ENCODE results near the gene TMEM212. TPM values are rescaled to one million over a fixed set of nuclear protein-coding genes. Genes with fewer than 3 reads are reported as not detected.

TMEM212 gene
- total RNA-seq, 2 donors from 2014 or later, result not detected

DNA sequence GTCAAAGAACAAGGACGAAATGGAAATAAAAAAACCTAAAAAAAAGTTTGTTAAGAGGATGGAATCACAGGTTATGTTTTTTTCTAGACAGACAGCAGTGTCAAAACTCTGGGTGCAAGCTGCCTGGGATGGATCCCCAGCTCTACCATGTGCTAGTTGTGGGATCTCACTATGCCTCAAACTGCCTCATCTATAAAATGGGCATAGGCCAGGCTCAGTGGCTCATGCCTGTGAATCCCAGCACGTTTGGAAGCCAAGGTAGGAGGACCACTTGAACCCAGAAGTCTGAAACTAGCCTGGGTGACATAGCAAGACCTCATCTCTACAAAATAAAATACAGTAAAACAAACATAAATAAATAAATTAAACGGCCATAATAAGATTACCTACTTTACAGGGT lies 37.5 kb upstream of the TMEM212 start:
- Mint-ChIP-seq H3K4me3 (no peak overlapping the region), H3K36me3 (ENCODE audit: low read depth) (no peaks in the 10 kb centered on the region), H3K27ac (no peak overlapping the region), H3K9me3 (no peaks in the 10 kb centered on the region), H3K4me1 (peaks cover 12% of the 10 kb centered on the region), H3K27me3 (ENCODE audit: insufficient read depth) (peaks cover 23% of the 10 kb centered on the region)
- no peak for DNase-seq
- Histone ChIP-seq H3K27me3 (ENCODE audit: control insufficient read depth, insufficient read depth, low read length, poor library complexity, severe bottlenecking) (peaks cover 9% of the 10 kb centered on the region), H3K36me3 (ENCODE audit: control insufficient read depth, insufficient read depth, low read length) (no peaks in the 10 kb centered on the region), H3K9ac (ENCODE audit: extremely low read depth, low read length, poor library complexity, severe bottlenecking) (no peak overlapping the region), H3K27ac (ENCODE audit: low read depth, low read length) (no peak overlapping the region), H3K4me3 (ENCODE audit: low read length) (no peak overlapping the region), H3K4me1 (ENCODE audit: control insufficient read depth, insufficient read depth, low read length) (peaks cover 5% of the 10 kb centered on the region), H3K9me3 (ENCODE audit: control insufficient read depth, low read length) (no peaks in the 10 kb centered on the region)
- WGBS, 2 experiments (ENCODE audit: insufficient coverage in 1 of 2, insufficient read length in 1 of 2), result 86 to 92% methylated on average over 2 of the region's 3 CpGs
- TF ChIP-seq, protein P1, sequence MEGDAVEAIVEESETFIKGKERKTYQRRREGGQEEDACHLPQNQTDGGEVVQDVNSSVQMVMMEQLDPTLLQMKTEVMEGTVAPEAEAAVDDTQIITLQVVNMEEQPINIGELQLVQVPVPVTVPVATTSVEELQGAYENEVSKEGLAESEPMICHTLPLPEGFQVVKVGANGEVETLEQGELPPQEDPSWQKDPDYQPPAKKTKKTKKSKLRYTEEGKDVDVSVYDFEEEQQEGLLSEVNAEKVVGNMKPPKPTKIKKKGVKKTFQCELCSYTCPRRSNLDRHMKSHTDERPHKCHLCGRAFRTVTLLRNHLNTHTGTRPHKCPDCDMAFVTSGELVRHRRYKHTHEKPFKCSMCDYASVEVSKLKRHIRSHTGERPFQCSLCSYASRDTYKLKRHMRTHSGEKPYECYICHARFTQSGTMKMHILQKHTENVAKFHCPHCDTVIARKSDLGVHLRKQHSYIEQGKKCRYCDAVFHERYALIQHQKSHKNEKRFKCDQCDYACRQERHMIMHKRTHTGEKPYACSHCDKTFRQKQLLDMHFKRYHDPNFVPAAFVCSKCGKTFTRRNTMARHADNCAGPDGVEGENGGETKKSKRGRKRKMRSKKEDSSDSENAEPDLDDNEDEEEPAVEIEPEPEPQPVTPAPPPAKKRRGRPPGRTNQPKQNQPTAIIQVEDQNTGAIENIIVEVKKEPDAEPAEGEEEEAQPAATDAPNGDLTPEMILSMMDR (conservative IDR thresholded peaks at IDR 0.05), result no peak

DNA sequence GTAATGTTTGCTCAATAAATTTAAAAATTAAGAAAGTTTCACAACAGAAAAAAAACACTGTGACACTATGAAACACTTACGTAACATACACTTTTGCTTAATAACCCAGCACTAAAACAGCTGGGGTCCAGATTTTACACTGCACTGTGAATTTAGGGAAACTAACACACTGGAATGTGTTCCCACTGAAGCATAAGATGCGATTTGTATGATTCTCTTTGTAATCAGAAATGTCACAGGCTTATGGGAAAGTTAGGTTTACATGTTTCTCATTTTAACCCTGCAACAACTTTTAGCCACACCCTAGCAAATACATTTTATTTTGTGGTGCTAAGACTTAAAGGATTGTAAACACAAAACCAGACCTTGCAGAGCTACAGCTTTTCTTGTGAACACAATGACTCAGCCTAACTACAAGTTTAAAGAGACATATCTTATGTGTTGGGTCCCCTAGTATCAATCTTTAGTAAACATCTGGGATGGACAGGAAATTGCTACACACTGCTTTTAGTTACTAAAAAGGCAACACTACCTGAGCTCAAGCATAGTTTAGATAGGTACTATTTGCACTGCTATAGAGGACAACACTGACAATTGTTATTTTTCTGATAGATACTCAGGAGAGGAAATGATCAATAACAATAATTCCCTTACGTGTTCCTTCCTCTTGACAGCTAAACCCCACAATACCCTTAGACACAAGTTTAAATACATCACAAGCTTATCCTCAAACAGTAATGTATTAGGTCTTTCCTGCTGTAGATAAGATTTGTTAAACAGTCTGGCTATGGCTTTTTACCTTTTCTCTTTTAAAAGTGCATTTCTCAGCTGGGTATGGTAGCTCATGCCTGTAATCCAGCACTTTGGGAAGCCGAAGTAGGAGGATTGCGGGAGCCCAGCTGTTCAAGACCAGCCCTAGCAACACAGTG lies 36.7 kb upstream of the TMEM212 start:
- DNase-seq, result no peak
- Mint-ChIP-seq H3K4me1 (peaks cover 13% of the 10 kb centered on the region), H3K36me3 (ENCODE audit: low read depth) (no peaks in the 10 kb centered on the region), H3K27ac (no peak overlapping the region), H3K9me3 (no peaks in the 10 kb centered on the region), H3K27me3 (ENCODE audit: insufficient read depth) (peaks cover 30% of the 10 kb centered on the region), H3K4me3 (no peak overlapping the region)
- Histone ChIP-seq H3K27me3 (ENCODE audit: control insufficient read depth, insufficient read depth, low read length, poor library complexity, severe bottlenecking) (peaks cover 17% of the 10 kb centered on the region), H3K4me3 (ENCODE audit: low read length) (no peak overlapping the region), H3K9me3 (ENCODE audit: control insufficient read depth, low read length) (no peaks in the 10 kb centered on the region), H3K27ac (ENCODE audit: low read depth, low read length) (no peak overlapping the region), H3K9ac (ENCODE audit: extremely low read depth, low read length, poor library complexity, severe bottlenecking) (no peak overlapping the region), H3K4me1 (ENCODE audit: control insufficient read depth, insufficient read depth, low read length) (peaks cover 5% of the 10 kb centered on the region), H3K36me3 (ENCODE audit: control insufficient read depth, insufficient read depth, low read length) (no peaks in the 10 kb centered on the region)
- TF ChIP-seq, protein P1 (conservative IDR thresholded peaks at IDR 0.05), result no peak
- 88 to 92% methylated on average over 3 to 5 of the region's 5 CpGs for WGBS, 2 experiments (ENCODE audit: insufficient coverage in 1 of 2, insufficient read length in 1 of 2)

DNA sequence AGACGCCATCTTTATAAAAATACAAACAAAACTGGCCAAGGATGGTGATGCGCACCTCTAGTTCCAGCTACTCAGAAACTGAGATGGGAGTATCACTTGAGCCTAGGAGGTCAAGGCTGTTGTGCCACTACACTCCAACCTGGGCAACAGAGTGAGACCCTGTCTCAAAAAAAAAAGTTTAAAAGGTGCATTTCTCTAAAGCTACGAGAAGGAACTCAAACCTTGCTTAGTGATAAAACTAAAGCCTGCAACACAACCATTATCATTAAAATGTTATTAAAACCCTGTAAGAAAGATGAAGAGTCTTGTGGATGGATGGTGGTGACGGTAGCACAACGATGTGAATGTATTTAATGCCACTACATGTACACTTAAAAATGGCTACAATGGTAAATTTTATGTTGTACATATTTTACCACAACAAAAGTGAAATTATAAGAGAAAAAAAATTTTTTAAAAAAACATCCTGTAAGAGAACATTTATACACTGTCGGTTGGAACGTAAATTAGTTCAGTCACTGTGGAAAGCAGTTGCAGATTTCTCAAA lies 35.9 kb upstream of the TMEM212 start:
- Mint-ChIP-seq H3K27ac (no peak overlapping the region), H3K9me3 (no peaks in the 10 kb centered on the region), H3K4me3 (no peak overlapping the region), H3K4me1 (peaks cover 14% of the 10 kb centered on the region), H3K36me3 (ENCODE audit: low read depth) (no peaks in the 10 kb centered on the region), H3K27me3 (ENCODE audit: insufficient read depth) (peaks cover 37% of the 10 kb centered on the region)
- H3K9ac ChIP-seq (ENCODE audit: extremely low read depth, low read length, poor library complexity, severe bottlenecking), result no peak overlapping the region
- H3K27me3 ChIP-seq (ENCODE audit: control insufficient read depth, insufficient read depth, low read length, poor library complexity, severe bottlenecking), result peaks cover 19% of the 10 kb centered on the region
- WGBS, 2 experiments (ENCODE audit: insufficient coverage in 1 of 2, insufficient read length in 1 of 2), result 95 to 98% methylated on average over 3 to 5 of the region's 7 CpGs
- DNase-seq, result no peak
- TF ChIP-seq, protein P1 (conservative IDR thresholded peaks at IDR 0.05), result no peak
- H3K9me3 ChIP-seq (ENCODE audit: control insufficient read depth, low read length), result no peaks in the 10 kb centered on the region
- H3K36me3 ChIP-seq (ENCODE audit: control insufficient read depth, insufficient read depth, low read length), result no peaks in the 10 kb centered on the region
- peaks cover 5% of the 10 kb centered on the region for H3K4me1 ChIP-seq (ENCODE audit: control insufficient read depth, insufficient read depth, low read length)
- no peak overlapping the region for H3K27ac ChIP-seq (ENCODE audit: low read depth, low read length)
- no peak overlapping the region for H3K4me3 ChIP-seq (ENCODE audit: low read length)

Data from endodermal cell (in vitro differentiated cells).